ENCODE data around the gene NPFFR1.

DNA sequence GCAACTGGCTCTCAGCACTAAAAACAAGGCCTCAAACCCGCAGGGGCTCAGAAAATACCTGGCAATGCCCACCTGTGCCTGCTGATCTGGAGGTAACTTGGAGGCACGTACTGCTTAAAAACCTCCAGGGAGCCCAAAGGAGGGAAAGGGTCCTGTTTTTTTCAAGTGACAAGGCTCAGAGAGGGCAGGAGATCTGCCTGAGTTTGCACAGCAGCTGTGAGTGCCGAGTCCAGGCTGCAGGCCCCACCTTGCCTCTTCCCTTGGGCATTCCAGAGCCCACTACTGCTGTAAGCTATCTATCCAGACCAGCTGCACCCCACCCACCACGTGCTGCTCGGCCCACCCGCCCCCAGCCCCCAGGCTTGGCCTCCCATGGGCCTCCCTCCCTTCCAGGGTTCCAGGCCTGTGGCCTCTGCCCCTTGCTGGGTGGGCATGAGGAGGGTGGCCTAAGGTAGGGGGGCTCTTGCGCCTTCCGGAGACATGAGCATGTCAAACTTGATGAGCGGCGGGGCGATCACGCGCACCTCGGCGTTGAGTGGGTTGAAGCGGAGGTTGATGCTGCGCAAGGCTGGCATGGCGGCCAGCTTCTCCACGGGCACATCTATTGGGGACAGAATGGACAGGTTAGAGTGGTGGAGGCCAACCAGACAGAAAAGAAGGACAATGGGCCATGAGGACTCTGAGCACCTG, 17.2 kb upstream of the NPFFR1 start:
- no peak for TF ChIP-seq POLR2A (IDR thresholded peaks at IDR 0.05)
- TF ChIP-seq, protein P1, sequence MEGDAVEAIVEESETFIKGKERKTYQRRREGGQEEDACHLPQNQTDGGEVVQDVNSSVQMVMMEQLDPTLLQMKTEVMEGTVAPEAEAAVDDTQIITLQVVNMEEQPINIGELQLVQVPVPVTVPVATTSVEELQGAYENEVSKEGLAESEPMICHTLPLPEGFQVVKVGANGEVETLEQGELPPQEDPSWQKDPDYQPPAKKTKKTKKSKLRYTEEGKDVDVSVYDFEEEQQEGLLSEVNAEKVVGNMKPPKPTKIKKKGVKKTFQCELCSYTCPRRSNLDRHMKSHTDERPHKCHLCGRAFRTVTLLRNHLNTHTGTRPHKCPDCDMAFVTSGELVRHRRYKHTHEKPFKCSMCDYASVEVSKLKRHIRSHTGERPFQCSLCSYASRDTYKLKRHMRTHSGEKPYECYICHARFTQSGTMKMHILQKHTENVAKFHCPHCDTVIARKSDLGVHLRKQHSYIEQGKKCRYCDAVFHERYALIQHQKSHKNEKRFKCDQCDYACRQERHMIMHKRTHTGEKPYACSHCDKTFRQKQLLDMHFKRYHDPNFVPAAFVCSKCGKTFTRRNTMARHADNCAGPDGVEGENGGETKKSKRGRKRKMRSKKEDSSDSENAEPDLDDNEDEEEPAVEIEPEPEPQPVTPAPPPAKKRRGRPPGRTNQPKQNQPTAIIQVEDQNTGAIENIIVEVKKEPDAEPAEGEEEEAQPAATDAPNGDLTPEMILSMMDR (IDR thresholded peaks at IDR 0.05): no peak
